Suprapubic skin (tissue), 4 donors: ENCODE data around the gene ZDHHC22.
"Not testable (repeated sequence)": the region's sequence is repeated elsewhere in the genome, so short reads cannot be mapped to it uniquely, and the experiment has no call there.

Experiments
- CTCF ChIP-seq, 2 donors: fragments of 200-600 bp in 1 of 2; fragments of 450-650 bp in 1 of 2; sonication (generic) in 1 of 2; IDR thresholded peaks; one replicate each; pipeline ENCODE4 v1.5.1; 2016 to 2019; ENCODE audit warnings: antibody characterized with exemption in 2 of 2, mild to moderate bottlenecking in 1 of 2, moderate library complexity in 1 of 2
- EP300 ChIP-seq: sonication (generic); formaldehyde crosslinking; IDR thresholded peaks from one replicate; pipeline ENCODE4 v1.6.1; 2017; ENCODE audit warnings: antibody characterized with exemption
- POLR2AphosphoS5 ChIP-seq, 3 donors: sonication (generic); formaldehyde crosslinking; IDR thresholded peaks; one replicate each; pipeline ENCODE4 v1.6.1; 2017; ENCODE audit warnings: antibody characterized with exemption in 3 of 3

GRCh38 chr14:77173911-77174617 lies 32.5 kb upstream of the ZDHHC22 start:
- TF ChIP-seq CTCF (IDR thresholded peaks at IDR 0.05); POLR2AphosphoS5 (IDR thresholded peaks at IDR 0.05); EP300: not testable (repeated sequence)
